Panc1 (cell line): ENCODE measurements around the gene KLC4. TPM values are rescaled to one million over a fixed set of nuclear protein-coding genes. Genes with fewer than 3 reads are reported as not detected.

ENCODE experiments used
- ATAC-seq: fragments of 200-7000 bp; cut with Tn5 transposase; 2 replicates; pipeline ENCODE4 v1.9.1; 2020; ENCODE audit warnings: mild to moderate bottlenecking, moderate library complexity
- BruUV-seq: library from RNA; stranded (reverse); fragments of 400-500 nt; replicated peaks from 2 replicates; lab custom pipeline; 2021; lab: Mats Ljungman, UMichigan
- CTCF ChIA-PET: fragments of 300-600 bp; sonication (Branson Sonifier 250); formaldehyde crosslinking; loops from one replicate; lab custom pipeline; 2022; ENCODE audit warnings: antibody characterized with exemption; lab: Charles Lee
- POLR2A ChIA-PET: fragments of 300-600 bp; sonication (Branson Sonifier 250); formaldehyde crosslinking; loops from one replicate; lab custom pipeline; 2022; ENCODE audit warnings: antibody characterized with exemption; lab: Charles Lee
- DNase-seq: peaks from one replicate; pipeline ENCODE4 v3.0.0-alpha.2; 2010; ENCODE audit warnings: low read depth, low spot score
- H3K27ac ChIP-seq: 2 replicates; pipeline ENCODE4 v1.5.1; 2011; ENCODE audit warnings: mild to moderate bottlenecking, low read length, inconsistent platforms
- H3K27me3 ChIP-seq: fragments of 200-500 bp; sonication (Bioruptor generic); 2 replicates; pipeline ENCODE4 v1.6.0; 2014; ENCODE audit warnings: low read length, inconsistent platforms; ENCODE audit not compliant: control insufficient read depth, insufficient read depth
- H3K36me3 ChIP-seq: fragments of 200-500 bp; sonication (Bioruptor generic); 2 replicates; pipeline ENCODE4 v1.5.1; 2014; ENCODE audit warnings: inconsistent platforms, mild to moderate bottlenecking, low read length, moderate library complexity; ENCODE audit not compliant: control insufficient read depth, insufficient read depth
- H3K4me1 ChIP-seq: 2 replicates; pipeline ENCODE4 v1.5.1; 2011; ENCODE audit warnings: inconsistent platforms, mild to moderate bottlenecking, low read length, moderate library complexity; ENCODE audit not compliant: control insufficient read depth, insufficient read depth
- H3K4me3 ChIP-seq, 2 experiments: 2 replicates each; pipeline ENCODE4 v1.5.1; 2011 to 2012; ENCODE audit warnings: low read depth in 2 of 2, low read length in 2 of 2, mild to moderate bottlenecking in 2 of 2, inconsistent platforms in 1 of 2, moderate library complexity in 1 of 2
- H3K9me3 ChIP-seq: fragments of 200-500 bp; sonication (Bioruptor generic); 2 replicates; pipeline ENCODE4 v1.5.1; 2014; ENCODE audit warnings: low read depth, mild to moderate bottlenecking, inconsistent platforms, low read length, moderate library complexity; ENCODE audit not compliant: control insufficient read depth, insufficient read depth
- POLR2AphosphoS5 ChIP-seq: IDR thresholded peaks from 2 replicates; pipeline ENCODE4 v1.6.1; 2012; ENCODE audit warnings: mild to moderate bottlenecking, low read depth, low read length, moderate library complexity
- SIN3A ChIP-seq: IDR thresholded peaks from 2 replicates; pipeline ENCODE4 v1.6.1; 2012; ENCODE audit warnings: low read depth, mild to moderate bottlenecking, low read length, moderate library complexity, borderline replicate concordance; ENCODE audit not compliant: insufficient read depth
- TCF7L2 ChIP-seq: IDR thresholded peaks from 2 replicates; pipeline ENCODE4 v1.6.1; 2011; ENCODE audit warnings: mild to moderate bottlenecking, low read depth, low read length, inconsistent platforms
- in situ Hi-C: cut with HindIII; loops from 2 replicates; pipeline ENCODE4 v1.10.0; 2016; ENCODE audit warnings: low sequenced_read_pairs, low pct_unique_long_range_greater_than_20kb
- intact Hi-C: fragments of 100-400 bp; cut with micrococcal nuclease; formaldehyde crosslinking; loops from one replicate; pipeline ENCODE4 v1.10.0; 2022; ENCODE audit not compliant: unreplicated experiment
- total RNA-seq: library from RNA; stranded (reverse); gene quantifications from one replicate; pipeline ENCODE4 v1.2.1, GENCODE V29; 2021; ENCODE audit not compliant: unreplicated experiment
- TF ChIP-seq, protein P1 (sequence below), 2 experiments: IDR thresholded peaks; 2 replicates each; pipeline ENCODE4 v1.6.1; 2011 to 2012; ENCODE audit warnings: low read depth in 2 of 2, control low read depth in 1 of 2, low read length in 1 of 2, mild to moderate bottlenecking in 1 of 2, moderate library complexity in 1 of 2; ENCODE audit not compliant: insufficient read depth in 1 of 2
- TF ChIP-seq, protein P2 (sequence below): fragments of 450-650 bp; IDR thresholded peaks from 2 replicates; pipeline ENCODE4 v1.5.1; 2017; ENCODE audit warnings: mild to moderate bottlenecking

Gene KLC4
- total RNA-seq, 1 experiment from 2014 or later, result 22.6 TPM

GRCh38 chr6:43095939-43096338, 36.5 kb downstream of the KLC4 start:
- ATAC-seq, result no peak
- peaks cover 74% of the 10 kb centered on the region for H3K4me1 ChIP-seq
- no peaks in the 10 kb centered on the region for H3K27me3 ChIP-seq
- BruUV-seq, result no TSS peak
- in situ Hi-C loops, result no loop called here
- ChIA-PET CTCF (no interaction called here), POLR2A (interaction anchor here (0.6 to 1.4 kb wide), 2 partner anchors 11 to 42 kb away, joined by 6 to 11 read pairs; partner anchors contain the start of gene CUL7)
- H3K27ac ChIP-seq, result peak overlapping the region; percentile 97
- TF ChIP-seq, protein P1, sequence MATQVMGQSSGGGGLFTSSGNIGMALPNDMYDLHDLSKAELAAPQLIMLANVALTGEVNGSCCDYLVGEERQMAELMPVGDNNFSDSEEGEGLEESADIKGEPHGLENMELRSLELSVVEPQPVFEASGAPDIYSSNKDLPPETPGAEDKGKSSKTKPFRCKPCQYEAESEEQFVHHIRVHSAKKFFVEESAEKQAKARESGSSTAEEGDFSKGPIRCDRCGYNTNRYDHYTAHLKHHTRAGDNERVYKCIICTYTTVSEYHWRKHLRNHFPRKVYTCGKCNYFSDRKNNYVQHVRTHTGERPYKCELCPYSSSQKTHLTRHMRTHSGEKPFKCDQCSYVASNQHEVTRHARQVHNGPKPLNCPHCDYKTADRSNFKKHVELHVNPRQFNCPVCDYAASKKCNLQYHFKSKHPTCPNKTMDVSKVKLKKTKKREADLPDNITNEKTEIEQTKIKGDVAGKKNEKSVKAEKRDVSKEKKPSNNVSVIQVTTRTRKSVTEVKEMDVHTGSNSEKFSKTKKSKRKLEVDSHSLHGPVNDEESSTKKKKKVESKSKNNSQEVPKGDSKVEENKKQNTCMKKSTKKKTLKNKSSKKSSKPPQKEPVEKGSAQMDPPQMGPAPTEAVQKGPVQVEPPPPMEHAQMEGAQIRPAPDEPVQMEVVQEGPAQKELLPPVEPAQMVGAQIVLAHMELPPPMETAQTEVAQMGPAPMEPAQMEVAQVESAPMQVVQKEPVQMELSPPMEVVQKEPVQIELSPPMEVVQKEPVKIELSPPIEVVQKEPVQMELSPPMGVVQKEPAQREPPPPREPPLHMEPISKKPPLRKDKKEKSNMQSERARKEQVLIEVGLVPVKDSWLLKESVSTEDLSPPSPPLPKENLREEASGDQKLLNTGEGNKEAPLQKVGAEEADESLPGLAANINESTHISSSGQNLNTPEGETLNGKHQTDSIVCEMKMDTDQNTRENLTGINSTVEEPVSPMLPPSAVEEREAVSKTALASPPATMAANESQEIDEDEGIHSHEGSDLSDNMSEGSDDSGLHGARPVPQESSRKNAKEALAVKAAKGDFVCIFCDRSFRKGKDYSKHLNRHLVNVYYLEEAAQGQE (IDR thresholded peaks at IDR 0.05; ENCODE audit: insufficient read depth in 1 of 2, low read depth in 2 of 2, low read length in 1 of 2), result no peak
- no peak for TF ChIP-seq SIN3A
- TF ChIP-seq, protein P2, sequence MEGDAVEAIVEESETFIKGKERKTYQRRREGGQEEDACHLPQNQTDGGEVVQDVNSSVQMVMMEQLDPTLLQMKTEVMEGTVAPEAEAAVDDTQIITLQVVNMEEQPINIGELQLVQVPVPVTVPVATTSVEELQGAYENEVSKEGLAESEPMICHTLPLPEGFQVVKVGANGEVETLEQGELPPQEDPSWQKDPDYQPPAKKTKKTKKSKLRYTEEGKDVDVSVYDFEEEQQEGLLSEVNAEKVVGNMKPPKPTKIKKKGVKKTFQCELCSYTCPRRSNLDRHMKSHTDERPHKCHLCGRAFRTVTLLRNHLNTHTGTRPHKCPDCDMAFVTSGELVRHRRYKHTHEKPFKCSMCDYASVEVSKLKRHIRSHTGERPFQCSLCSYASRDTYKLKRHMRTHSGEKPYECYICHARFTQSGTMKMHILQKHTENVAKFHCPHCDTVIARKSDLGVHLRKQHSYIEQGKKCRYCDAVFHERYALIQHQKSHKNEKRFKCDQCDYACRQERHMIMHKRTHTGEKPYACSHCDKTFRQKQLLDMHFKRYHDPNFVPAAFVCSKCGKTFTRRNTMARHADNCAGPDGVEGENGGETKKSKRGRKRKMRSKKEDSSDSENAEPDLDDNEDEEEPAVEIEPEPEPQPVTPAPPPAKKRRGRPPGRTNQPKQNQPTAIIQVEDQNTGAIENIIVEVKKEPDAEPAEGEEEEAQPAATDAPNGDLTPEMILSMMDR, result no peak
- no peak for TF ChIP-seq POLR2AphosphoS5
- no peak for TF ChIP-seq TCF7L2
- peak overlapping the region; percentile 17 to 38 for H3K4me3 ChIP-seq
- no peaks in the 10 kb centered on the region for H3K9me3 ChIP-seq
- intact Hi-C loops, result no loop called here
- no peak for DNase-seq
- H3K36me3 ChIP-seq, result no peaks in the 10 kb centered on the region

- peak; percentile 60 for ATAC-seq
- Histone ChIP-seq H3K27ac (peak overlapping the region; percentile 97), H3K9me3 (no peaks in the 10 kb centered on the region), H3K36me3 (no peaks in the 10 kb centered on the region), H3K4me1 (peaks cover 68% of the 10 kb centered on the region), H3K27me3 (no peaks in the 10 kb centered on the region), H3K4me3 (peak overlapping the region; percentile 17 to 38)
- POLR2A ChIA-PET, result interaction anchor here (0.6 to 1.4 kb wide), 3 partner anchors 10 to 43 kb away, joined by 3 to 11 read pairs (median 6); partner anchors contain the start of gene CUL7
- CTCF ChIA-PET, result interaction anchor here (0.7 kb wide), 1 partner anchor 46 kb away, joined by 3 read pairs; no protein-coding TSS in a partner anchor
- in situ Hi-C loops, result no loop called here
- TF ChIP-seq SIN3A (peak; percentile 62; the same call in 1 of the 2 replicates), TCF7L2 (peak; percentile 92), POLR2AphosphoS5 (peak; percentile 55)
- TF ChIP-seq, protein P1 (IDR thresholded peaks at IDR 0.05; ENCODE audit: insufficient read depth in 1 of 2, low read depth in 2 of 2, low read length in 1 of 2), result no peak
- TF ChIP-seq, protein P2, result no peak
- no TSS peak for BruUV-seq
- intact Hi-C loops, result no loop called here
- no peak for DNase-seq
Measured at GRCh38 chr6:43096451-43097097, 37.1 kb downstream of the KLC4 start.
